K562 (cell line): ENCODE measurements around the gene GJC2. TPM values are rescaled to one million over a fixed set of nuclear protein-coding genes. Genes with fewer than 3 reads are reported as not detected.

Experiments used
- BACH1 ChIP-seq: fragments of 200-800 bp; sonication (Bioruptor generic); IDR thresholded peaks from 2 replicates; pipeline ENCODE4 v1.6.1; 2016; ENCODE audit warnings: missing genetic modification characterization, missing compliant biosample characterization
- ETV1 ChIP-seq: fragments of 450-650 bp; conservative IDR thresholded peaks from 2 replicates; pipeline ENCODE4 v1.6.1; 2016; ENCODE audit warnings: missing genetic modification characterization, control low read depth, low read depth, missing compliant biosample characterization
- MBD2 ChIP-seq: sonication (generic); IDR thresholded peaks from 2 replicates; pipeline ENCODE4 v1.6.1; 2016; ENCODE audit warnings: low read depth, borderline replicate concordance
- NFE2 ChIP-seq: IDR thresholded peaks from 2 replicates; pipeline ENCODE4 v1.6.1; 2014; ENCODE audit warnings: antibody characterized with exemption, low read depth
- POLR2A ChIP-seq: fragments of 450-650 bp; conservative IDR thresholded peaks from 2 replicates; pipeline ENCODE4 v1.6.1; 2016
- RNF2 ChIP-seq: sonication (generic); IDR thresholded peaks from 2 replicates; pipeline ENCODE4 v1.6.1; 2016
- TARDBP ChIP-seq: fragments of 450-650 bp; IDR thresholded peaks from 2 replicates; pipeline ENCODE4 v1.6.1; 2016
- U2AF2 ChIP-seq: fragments of 200-400 bp; formaldehyde crosslinking; optimal IDR thresholded peaks from 2 replicates; pipeline ENCODE3; 2017; ENCODE audit warnings: low read depth, mild to moderate bottlenecking, low read length
- YY1 ChIP-seq, 3 experiments: IDR thresholded peaks; 2 replicates each; pipeline ENCODE4 v1.6.1; 2011; ENCODE audit warnings: low read length in 2 of 3, mild to moderate bottlenecking in 2 of 3, moderate library complexity in 2 of 3, borderline replicate concordance in 1 of 3, control low read depth in 1 of 3, low read depth in 1 of 3; ENCODE audit not compliant: insufficient read depth in 3 of 3, insufficient replicate concordance in 2 of 3, control insufficient read depth in 1 of 3, insufficient read length in 1 of 3; ENCODE audit errors: extremely low read depth in 1 of 3
- polyA plus RNA-seq, 8 experiments: library from polyadenylated mRNA; depleted of rRNA in 4 of 8; stranded (reverse) in 5 of 8; unstranded in 3 of 8; fragments of >200 nt; fragmentation: Nextera tagmentation in 2 of 8; fragmentation: Illumina TruSeq in 1 of 8; extraction: Ambion mirVana in 2 of 8; extraction: Trizol in 1 of 8; gene quantifications; 2 replicates each; pipeline versions ENCODE4 v1.2.1 to v1.2.3, GENCODE V29; 2011 to 2014; ENCODE audit warnings: inconsistent platforms in 1 of 8, missing spikeins in 1 of 8
- total RNA-seq, 7 experiments: library from RNA; depleted of rRNA in 6 of 7; stranded (reverse); fragments of >200 nt in 6 of 7; fragmentation: Illumina TruSeq in 2 of 7; extraction: Trizol in 2 of 7; gene quantifications; 2 replicates each; pipeline versions ENCODE4 v1.2.1 to v1.2.3, GENCODE V29; 2011 to 2021; ENCODE audit warnings: low replicate concordance in 1 of 7
- TF ChIP-seq, protein P1 (sequence below): sonication (generic); formaldehyde crosslinking; IDR thresholded peaks from 2 replicates; pipeline ENCODE4 v1.8.0; 2022; ENCODE audit warnings: mild to moderate bottlenecking, missing genetic modification reagents
- TF ChIP-seq, protein P2 (sequence below): fragments of 450-650 bp; formaldehyde crosslinking; IDR thresholded peaks from 2 replicates; pipeline ENCODE4 v1.4.0; 2022; ENCODE audit warnings: mild to moderate bottlenecking, moderate library complexity
- TF ChIP-seq, protein P3 (sequence below): fragments of 450-650 bp; IDR thresholded peaks from one replicate; pipeline ENCODE4 v1.6.1; 2018; ENCODE audit warnings: mild to moderate bottlenecking, moderate library complexity; ENCODE audit not compliant: partially characterized antibody

GJC2 gene
- total and polyA plus RNA-seq, 9 of the 15 experiments (the other 6 are each of a cell fraction or from before 2014, with no cell fraction given) = 0.03 to 0.62 (median 0.11) TPM; not detected in 2

DNA sequence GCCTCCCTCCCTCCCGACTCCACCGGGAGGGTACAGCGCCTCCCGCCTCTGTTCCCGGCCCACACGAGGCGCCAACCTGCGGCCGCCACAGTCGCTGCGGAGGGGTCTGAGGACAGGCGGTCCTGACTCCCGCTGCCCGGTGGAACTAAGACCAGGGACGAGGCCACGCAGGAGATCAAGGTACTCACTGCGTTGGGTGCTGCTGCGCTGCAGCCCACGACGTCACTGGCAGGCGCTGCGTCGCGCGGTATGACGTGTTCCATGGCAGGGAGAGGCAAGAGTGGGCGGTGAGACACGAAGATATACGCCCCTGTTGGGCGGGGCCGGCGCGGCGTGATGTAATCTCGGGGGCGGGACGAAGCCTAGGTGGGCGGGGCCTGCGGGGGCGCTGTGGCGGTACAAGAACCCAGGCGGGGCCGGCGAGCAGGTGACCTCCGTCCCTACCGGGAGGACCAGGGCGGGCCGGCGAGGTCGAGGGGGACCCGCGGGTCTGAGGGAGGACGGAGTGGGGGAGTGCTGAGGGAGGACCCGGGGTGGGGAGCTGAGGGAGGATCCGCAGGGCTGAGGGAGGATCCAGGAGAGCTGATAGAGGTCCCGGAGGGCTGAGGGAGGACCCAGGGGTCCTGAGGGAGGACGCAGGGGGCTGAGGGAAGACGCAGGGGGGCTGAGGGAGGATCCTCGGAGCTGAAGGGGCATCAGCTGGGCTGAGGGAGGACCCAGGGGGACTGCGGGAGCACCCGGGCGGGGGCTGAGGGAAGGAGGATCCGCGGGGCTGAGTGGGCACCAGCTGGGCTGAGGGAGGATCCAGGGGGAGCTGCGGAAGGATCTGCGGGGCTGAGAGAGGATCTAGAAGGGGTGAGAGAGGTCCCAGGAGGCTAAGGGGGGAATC is 40.4 kb upstream of the GJC2 start, which contains the start of gene MRPL55 (continued):
- TF ChIP-seq, protein P1, sequence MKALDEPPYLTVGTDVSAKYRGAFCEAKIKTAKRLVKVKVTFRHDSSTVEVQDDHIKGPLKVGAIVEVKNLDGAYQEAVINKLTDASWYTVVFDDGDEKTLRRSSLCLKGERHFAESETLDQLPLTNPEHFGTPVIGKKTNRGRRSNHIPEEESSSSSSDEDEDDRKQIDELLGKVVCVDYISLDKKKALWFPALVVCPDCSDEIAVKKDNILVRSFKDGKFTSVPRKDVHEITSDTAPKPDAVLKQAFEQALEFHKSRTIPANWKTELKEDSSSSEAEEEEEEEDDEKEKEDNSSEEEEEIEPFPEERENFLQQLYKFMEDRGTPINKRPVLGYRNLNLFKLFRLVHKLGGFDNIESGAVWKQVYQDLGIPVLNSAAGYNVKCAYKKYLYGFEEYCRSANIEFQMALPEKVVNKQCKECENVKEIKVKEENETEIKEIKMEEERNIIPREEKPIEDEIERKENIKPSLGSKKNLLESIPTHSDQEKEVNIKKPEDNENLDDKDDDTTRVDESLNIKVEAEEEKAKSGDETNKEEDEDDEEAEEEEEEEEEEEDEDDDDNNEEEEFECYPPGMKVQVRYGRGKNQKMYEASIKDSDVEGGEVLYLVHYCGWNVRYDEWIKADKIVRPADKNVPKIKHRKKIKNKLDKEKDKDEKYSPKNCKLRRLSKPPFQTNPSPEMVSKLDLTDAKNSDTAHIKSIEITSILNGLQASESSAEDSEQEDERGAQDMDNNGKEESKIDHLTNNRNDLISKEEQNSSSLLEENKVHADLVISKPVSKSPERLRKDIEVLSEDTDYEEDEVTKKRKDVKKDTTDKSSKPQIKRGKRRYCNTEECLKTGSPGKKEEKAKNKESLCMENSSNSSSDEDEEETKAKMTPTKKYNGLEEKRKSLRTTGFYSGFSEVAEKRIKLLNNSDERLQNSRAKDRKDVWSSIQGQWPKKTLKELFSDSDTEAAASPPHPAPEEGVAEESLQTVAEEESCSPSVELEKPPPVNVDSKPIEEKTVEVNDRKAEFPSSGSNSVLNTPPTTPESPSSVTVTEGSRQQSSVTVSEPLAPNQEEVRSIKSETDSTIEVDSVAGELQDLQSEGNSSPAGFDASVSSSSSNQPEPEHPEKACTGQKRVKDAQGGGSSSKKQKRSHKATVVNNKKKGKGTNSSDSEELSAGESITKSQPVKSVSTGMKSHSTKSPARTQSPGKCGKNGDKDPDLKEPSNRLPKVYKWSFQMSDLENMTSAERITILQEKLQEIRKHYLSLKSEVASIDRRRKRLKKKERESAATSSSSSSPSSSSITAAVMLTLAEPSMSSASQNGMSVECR (CRISPR knock-in tag) = peak; percentile 72; the same call in 1 of the 2 replicates
- TF ChIP-seq U2AF2 = no peak
- TF ChIP-seq NFE2 = no peak
- no peak for TF ChIP-seq RNF2
- TF ChIP-seq, protein P2, sequence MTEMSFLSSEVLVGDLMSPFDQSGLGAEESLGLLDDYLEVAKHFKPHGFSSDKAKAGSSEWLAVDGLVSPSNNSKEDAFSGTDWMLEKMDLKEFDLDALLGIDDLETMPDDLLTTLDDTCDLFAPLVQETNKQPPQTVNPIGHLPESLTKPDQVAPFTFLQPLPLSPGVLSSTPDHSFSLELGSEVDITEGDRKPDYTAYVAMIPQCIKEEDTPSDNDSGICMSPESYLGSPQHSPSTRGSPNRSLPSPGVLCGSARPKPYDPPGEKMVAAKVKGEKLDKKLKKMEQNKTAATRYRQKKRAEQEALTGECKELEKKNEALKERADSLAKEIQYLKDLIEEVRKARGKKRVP = no peak
- peak; percentile 95 for TF ChIP-seq POLR2A
- TF ChIP-seq, protein P3, sequence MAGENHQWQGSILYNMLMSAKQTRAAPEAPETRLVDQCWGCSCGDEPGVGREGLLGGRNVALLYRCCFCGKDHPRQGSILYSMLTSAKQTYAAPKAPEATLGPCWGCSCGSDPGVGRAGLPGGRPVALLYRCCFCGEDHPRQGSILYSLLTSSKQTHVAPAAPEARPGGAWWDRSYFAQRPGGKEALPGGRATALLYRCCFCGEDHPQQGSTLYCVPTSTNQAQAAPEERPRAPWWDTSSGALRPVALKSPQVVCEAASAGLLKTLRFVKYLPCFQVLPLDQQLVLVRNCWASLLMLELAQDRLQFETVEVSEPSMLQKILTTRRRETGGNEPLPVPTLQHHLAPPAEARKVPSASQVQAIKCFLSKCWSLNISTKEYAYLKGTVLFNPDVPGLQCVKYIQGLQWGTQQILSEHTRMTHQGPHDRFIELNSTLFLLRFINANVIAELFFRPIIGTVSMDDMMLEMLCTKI = no peak
- TF ChIP-seq ETV1 (tag) = no peak
- 0 out of 2 replicates have a peak, but pooled peaks have one; percentile 71 for TF ChIP-seq TARDBP
- no peak for TF ChIP-seq BACH1 (tag)
- TF ChIP-seq YY1 (IDR thresholded peaks at IDR 0.05; ENCODE audit: borderline replicate concordance in 1 of 3, control insufficient read depth in 1 of 3, extremely low read depth in 1 of 3, insufficient read depth in 3 of 3, insufficient read length in 1 of 3, insufficient replicate concordance in 2 of 3, low read depth in 1 of 3, low read length in 2 of 3) = peak in 2 of 3 experiments; percentile 52 to 69
- peak; percentile 91 for TF ChIP-seq MBD2
